HUDEP-2 (cell line): ENCODE measurements around the gene CNPY1.

Experiments used
- DNase-seq, 76 experiments: peaks; one replicate each; lab custom pipeline; 2025; ENCODE audit not compliant: unreplicated experiment in 76 of 76; lab: John Stamatoyannopoulos, UW

The CNPY1 gene

DNA sequence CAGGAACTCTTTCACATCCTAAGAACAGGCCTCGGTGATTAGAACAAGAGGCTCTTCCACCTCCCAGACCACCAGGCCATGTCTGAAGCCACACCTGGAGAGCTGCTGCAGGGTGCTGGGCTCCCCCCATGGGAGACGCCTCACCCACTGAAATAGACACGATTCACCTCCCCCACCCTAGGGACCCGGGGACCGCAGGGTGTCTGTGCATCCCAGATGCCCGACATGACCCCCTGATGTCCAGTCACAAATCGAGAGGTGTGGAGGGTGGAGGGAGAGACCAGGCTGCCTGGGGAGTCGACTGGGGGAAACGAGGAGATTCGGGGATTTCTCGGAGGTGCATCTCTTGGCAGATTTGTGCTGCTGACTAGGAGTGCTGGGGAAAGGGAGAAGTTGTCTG lies 31.0 kb downstream of the CNPY1 start:
- DNase-seq, result no peak

DNA sequence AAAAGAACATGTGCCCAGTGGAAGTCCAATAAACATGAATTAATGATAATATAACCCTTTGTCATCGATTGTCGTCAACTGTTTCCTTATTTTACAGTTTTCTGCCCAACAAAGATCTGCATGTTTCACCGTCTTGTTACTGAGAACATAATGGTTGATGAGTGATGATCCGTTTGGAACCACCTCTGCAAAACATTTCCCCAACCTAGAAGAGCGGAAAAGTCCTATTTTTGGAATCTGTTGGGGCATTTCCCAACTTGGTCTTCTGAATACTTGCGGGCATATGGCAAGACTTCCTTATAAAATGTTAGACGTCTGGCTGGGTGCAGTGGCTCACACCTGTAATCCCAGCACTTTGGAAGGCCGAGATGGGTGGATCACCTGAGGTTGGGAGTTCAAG lies 32.1 kb downstream of the CNPY1 start:
- DNase-seq, result no peak

DNA sequence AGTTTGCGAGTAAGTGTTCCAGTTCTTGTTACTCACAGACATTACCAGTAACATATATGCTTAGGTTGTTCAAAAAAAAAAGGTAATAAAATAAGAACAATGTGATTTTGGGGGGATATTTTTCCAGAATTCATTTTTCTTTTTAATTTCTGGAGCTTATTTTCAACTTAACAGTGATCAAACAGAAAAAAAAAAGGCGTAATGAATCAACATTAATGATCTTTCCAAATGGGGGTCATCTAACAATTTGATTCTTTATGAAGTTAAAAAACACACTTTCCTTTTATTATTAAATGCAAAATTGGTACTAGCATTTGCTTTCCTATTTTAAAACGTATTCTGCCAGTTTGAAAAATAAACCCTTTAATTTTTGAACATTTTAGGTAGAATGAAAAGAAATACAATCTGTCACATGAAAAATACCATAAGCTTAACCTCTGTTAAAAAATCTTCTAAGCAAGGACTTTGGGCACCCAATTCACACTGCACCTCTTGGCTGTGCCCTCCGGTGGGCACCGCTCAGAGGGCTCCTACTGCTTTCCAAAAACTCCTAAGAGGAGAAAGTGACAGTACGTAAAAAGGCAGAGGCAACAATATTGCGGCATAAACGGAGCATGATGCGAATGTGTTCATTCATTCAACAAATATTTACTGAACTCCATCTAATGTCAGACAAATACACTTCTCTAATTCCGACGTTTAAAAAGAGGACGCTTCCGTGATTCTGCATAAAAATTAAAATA lies 32.6 kb downstream of the CNPY1 start:
- no peak for DNase-seq

DNA sequence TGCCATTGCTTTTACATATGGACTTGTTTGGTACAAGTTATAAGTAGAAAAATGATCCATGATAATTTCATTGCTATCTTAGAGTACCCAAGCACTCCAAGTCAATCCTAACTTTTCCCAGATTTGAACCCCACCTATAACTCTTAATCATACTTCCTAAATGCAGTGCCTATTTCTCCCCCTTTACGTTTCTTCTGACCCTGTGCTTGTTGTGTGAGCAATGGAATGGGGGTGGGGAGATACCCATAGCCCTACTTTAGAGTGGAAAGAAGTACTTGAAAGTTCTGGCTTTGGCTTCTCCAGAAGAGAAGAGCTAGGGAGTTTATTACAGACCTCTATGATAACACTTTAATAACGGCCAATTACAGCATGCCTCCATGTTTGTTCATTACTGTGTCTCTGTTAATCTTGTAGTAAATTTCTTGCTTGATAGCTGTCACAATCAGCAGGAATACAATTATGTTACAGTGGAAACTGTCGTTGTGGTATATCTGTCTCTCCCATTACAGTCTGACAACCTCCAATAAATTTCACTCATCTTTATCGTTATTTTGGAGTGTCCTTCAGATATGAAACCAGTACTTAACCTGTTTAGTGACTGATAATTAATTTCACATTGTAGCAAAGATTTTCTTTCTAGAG lies 34.0 kb downstream of the CNPY1 start:
- no peak for DNase-seq

DNA sequence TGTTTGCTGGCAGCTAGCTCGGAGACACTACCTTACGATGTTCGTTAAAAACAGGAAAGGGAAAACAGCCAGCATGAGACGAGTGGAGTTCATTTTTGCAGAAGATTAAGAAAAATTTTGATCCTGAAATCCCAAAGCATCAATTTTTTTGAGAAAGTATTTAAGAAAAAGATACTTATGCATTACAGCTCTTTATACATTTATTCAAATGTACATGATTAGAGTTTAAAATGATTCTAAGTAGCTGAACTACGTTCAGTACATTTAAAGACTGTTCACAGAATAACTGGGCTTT lies 34.7 kb downstream of the CNPY1 start:
- no peak for DNase-seq

DNA sequence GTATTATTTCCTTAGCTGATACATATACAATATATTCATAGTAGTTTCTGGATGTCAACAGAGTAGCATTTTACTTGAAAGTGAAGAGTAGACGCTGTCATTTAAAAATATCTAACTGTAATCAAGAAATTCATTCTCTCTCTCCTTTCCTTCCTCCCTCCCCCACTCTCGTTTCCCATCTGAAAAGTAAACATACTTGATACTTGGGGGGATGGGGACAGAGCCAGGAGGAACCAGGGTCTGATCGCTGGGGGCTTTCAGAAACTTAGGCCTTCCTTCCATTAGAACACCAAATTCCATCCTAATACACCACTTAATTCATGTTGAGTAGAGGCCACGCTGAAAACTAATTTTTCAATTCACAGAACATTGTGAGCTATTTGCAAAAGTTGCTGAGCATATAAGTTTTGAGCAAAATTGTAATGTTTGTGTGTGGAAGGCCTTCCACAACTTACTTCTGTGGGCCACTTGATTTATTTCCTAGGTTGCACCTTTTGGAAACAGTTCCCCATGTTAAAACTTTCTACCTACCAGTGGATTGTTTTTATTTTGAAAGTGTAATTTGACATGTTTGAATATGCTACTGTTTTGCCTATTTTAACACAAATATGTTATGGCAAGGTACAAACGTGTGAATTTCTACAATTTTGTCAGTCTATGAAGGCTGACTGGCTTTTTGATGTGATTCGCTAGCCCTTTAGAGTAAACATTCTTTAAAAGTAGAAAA lies 35.2 kb downstream of the CNPY1 start:
- no peak for DNase-seq

DNA sequence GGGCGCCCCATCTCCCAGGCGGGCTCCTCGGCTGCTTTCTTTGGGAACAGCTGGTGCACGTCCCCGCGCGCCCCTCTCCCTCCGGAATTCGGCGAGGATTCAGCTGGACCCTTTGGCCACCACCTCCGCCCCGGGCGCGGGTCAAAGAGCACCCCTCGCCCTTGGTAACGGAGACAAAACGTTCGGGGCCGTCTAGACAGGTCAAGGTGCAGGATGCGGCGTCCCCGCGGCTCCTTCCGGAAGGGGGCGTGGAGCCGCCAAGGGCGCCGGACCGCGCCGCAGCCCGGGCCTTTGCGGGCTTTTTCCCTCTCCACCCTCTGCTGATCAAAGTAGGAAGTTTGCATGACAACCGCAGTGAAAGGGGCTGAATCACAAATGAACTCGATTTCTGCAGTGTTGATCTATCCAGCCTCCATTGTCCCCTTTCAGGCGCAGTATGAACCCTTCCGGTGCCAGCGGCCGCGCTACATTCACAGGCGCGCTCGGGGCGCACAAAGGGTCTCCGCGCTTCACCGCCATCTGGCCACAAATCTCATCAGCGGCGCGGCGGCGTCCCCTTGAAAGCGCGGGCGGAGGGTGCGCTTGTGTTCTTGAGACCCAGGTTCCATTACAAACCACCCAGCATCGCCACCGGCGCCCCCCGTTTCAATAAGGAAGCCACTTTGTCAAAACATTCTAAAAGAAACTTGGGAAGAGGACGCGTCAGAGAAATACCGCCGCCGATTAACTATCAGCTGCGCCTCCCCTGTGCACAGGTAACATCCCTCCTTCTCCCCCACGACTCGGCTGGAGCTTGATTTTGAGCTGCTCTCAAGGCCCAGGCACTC lies 36.4 kb downstream of the CNPY1 start:
- DNase-seq, result no peak

DNA sequence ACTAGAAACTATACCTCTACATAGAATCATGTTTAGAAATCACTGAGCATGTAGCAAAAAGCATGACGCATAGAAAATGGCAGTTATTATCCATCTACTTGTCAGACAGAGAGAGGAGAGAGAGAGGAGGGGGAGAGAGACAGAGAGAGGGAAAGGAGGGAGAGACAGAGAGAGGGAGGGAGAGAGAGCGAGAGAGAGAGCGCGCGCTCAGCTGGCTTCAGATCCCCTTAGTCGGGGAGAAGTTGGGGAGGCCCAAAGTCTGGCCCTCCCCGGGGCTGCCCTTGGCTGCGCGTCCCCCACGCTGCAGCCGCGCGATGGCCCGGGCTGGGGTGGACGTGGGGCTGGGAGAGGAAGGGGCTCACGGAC lies 37.0 kb downstream of the CNPY1 start:
- no peak for DNase-seq

DNA sequence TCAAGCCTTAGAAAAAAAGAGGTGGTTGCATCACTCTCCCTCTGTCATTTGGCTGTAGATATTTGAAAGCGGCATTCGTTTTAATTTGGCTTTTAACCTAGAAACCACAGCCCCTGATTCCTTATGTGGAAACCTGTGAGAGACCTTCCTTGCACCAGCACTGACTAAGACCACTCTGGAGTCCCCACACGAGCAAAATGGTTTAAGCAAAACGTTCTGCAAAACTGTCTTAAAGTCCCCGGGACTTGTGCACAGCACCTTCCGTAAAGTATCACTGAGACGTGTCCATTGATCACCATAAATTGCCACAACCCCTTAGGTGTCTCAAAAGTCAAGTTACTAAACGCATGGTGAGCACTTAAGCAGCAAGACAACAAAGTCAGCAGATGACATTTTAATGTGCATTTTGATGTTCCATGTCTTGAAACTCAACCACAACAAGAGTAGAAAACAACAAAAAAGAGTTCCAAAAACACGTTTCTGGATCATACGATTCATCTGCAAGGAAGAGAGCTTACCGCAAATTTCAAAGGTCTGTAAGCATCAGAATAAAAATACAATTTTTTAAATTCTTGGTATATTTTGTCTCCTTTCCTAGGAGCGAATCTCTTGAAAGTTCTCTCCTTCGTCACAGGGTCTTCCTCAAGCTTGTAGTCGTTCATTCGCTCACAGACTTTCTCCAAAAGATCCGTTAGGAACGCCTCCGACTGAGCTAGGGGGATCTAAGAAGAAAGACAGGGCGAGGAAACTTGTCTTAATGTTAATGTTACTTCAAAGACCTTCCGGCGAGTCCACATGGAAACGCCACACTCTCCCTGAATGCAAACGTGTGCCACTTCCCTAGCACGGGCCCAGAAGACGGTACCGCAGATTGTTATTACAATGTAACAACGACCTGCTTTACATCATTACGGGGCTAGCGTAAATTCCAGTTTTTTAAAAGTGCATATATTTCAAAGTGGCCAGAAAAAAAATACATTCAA lies 37.7 kb downstream of the CNPY1 start:
- DNase-seq, result no peak

DNA sequence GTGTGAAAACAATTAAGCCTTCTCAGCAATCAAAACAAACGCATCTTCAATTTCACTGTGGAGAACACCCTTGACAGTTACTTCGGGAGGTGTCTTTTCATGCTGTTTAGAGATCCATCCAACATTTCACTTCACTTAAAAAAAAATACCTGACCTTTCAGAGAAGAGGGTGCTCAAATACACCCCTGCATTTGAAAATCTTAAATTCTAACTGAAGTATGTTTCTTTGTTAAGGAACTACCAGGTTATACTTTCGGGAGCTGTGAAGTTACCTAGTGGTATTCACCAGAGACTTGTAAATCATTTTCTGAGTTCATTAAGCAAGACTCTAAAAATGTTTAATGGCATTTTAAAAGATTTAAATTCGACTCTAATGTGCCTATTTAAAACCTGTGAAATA lies 38.8 kb downstream of the CNPY1 start:
- no peak for DNase-seq

DNA sequence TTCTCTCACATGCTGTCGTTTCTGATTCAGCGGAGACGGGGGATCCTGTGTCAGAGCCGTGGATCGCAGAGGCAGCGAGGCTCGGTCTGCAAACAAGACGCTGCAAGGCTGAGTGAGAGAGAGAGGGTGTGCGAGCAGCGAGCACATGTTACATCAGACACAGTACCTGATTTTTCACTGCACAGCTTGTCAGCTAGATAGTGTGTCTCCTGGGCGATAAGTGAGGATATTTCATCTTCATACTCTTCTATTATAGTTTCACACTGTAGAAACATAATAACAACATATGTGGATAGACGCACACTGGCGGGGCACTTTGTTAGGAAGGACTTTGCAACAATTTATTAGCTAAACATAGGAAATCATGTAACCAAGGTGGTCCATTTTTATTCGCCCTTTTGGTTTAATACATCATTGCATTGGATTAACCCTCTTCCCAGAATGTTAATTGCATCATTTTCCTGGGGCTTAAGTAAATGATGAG lies 39.5 kb downstream of the CNPY1 start:
- DNase-seq, result no peak

DNA sequence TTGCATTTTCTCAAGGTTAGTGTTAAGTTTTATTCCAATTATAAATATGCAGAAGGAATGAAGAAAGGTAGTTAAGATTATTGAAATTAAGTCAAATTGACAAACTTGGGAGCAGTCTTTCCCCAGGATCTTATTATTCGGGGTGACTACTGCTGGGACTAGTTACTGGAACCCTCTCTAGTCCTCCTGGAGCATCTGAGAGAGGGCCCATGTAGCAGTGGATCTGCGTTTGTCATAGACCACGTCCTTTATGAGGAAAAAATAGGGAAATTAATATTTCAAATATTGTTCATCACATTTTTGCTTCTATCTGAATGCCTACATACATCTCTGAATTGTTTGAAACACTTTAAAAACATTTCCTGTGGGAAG lies 41.0 kb downstream of the CNPY1 start:
- DNase-seq, result no peak

DNA sequence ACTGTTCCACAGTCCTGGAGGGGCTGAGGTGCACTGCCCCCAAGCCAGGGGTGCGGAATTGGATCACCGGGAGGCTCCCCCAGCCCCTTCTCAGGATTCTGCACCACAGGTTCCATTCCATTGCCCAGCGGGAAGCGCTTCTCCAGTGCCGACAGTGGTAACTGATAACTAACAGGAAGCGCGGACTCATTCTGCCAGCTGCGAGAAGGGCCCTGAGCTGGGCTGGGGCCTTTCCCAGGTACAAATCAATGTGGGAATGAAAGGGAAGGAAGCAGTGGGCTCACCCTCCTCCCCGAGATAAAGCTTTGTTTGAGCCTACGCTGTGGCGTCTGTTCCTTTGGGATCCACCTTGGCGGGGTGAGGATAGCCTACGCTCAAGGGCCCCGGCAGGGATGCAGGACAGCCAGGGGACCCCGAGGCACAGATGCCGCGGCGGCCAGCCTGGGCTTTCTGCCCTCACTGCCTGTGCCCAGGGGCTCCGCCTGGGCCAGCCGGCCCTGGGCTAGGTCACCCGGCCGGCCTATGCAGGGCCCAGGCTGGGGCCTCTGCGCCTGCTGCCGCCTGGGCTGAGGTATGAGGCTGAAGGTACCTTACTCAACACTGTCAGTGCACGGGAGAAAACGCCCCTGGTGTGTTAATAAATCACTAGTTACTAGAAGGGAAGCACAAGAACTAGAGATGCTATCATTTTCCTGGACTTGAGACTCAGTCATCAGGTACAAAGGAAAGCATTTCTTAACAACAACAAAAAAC lies 49.0 kb downstream of the CNPY1 start:
- DNase-seq, result no peak

DNA sequence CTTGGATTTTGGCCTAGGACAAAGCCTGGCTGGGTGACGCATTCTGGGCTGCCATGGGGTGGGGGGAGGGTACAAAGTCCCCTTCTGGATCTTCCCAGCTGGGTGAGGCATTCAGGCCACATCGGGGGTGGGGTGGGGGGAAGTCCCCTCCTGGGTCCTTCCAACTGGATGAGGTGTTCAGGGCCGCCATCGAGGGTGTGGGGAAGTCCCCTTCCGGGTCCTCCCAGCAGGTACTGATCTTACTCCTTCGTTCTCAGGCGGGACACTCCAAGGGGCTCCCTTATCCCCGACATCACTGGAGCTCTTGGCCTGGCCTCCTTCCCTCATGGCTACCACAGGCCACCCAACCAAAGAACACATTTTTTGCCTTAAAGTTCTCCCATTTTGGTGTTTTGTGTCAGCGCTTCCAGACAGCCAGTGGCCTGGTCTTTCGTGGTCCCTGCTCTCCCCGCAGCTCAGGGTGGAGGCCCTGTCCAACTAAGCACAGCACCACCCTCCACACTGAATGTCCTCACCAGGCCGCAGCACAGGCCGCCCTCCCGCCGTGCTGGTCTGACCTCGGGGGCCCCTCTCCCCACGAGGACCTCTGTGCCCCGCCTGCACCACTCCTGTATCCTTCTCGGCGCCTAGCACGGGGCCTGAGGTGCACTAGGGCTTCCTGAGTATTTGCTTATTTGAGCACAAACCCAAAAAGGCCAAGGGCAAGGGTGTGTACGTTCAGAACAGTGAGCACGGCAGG lies 49.9 kb downstream of the CNPY1 start:
- DNase-seq, result no peak

DNA sequence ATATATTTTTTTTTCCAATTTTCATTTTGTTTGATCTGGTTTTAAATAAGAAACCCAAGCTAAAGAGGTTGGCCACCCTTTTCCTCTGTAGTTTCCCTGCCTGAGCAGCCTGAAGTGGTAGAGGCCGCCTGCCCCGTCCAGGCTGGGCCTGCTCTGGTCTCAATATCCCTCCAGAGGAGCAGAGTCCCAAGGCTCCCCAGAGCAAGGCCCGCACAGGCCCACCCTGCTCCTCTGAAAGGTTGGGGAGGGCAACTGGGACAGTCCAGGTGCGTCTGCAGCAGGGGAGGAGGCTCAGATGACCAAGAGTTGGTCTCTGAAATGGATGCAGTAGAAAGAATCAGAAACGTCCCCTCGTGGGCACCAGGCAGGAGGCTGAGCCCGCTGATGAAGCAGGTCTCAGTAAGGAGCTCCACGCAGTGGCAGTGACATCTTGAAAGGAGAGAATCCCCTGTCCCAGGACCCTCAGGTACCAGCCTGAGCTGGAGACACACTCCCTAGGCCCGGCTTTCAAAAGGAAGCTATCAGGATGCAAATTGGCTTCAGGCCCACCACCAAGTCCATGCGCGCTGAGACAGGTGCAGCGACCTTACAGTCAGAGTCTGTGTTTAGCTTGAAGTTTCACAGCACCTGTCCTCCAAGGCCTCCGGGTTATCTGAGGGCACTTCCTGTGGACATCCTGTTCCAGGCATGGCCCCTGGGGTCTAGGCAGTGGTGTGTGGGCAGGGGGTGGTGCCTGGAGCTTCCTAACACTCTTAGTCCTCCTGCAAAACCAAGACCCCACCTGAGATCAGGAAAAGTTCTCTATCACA lies 50.7 kb downstream of the CNPY1 start:
- DNase-seq, result no peak

DNA sequence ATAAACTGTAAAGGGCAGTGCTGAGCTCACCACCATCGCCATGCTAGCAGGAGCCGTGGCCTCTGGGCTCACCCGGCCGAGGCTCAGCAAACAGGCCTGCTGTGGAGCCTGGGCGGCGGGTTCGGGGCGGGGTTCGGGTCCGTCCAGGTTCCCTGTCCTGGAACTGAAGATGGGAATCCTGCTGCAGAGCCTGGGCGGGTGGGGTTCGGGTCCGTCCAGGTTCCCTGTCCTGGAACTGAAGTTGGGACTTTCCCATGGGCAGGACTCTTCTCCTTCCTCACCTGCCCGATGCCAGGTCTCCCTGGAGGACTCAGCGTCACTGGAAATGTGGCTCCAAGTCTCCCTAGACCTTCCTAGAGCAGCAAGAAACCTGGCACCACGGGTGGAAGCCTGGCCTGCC lies 51.8 kb downstream of the CNPY1 start:
- no peak for DNase-seq

DNA sequence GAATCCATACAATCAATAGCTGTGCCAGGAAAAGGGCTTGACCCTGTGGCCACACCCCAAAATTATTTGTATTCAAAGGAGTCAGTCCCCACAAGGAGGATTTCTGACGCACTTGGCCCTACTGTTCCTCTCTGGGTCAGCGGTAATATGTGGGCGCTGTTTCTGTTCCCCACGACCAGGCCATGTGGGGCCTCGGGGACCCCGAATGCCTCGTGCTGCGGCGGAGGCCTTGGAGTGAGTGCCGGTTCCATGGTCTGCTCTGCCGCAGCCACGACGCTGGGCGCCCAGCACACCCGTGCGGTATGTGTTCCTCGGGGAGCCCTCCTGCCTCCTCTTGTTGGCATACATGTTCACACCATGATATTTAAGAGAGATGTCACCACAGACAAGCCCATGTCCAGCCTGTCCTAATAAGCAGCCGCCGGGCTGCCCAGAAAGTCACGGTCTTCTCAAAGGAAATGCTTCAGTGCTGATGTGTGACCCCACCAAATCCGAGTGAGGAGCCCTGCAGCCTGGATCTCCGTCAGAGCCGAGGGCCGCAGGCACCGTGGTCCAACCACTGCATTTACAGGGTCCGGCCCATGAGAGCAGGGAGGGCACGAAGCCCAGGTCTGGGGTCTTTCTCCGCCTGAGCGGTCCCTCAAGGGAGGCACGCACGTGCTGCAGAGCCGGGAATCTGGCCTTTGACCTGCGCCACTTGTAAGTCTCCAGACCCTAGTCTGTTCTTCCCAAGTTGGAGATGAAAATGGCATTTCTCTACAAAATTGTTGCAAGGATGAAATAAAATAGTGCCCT lies 52.4 kb downstream of the CNPY1 start:
- DNase-seq, result no peak
